NOMO-1 treated with dmso at 0.1 percent for 144 hours (cell line): Measurements from ENCODE around the gene TNFRSF1A.
"Not testable (repeated sequence)": the region's sequence is repeated elsewhere in the genome, so short reads cannot be mapped to it uniquely, and the experiment has no call there.

Experiments
- DNase-seq: peaks from one replicate; lab custom pipeline; 2025; ENCODE audit not compliant: unreplicated experiment; lab: John Stamatoyannopoulos, UW

The TNFRSF1A gene

DNA sequence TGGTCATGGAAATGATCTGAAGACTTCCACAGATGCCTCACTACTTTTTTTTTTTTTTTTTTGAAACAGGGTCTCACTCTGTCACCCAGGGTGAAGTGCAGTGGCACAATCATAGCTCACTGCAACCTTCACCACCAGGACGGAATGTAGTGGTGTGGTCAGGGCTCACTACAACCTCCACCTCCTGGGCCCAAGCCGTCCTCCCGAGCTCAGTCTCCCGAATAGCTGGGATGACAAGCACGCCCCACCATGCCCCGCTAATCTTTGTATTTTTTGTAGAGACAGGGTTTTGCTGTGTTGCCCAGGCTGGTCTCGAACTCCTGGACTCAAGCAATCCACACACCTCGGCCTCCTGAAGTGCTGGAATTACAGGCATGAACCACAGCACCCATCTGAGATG is 3.3 kb downstream of the TNFRSF1A start:
- DNase-seq: not testable (repeated sequence)

DNA sequence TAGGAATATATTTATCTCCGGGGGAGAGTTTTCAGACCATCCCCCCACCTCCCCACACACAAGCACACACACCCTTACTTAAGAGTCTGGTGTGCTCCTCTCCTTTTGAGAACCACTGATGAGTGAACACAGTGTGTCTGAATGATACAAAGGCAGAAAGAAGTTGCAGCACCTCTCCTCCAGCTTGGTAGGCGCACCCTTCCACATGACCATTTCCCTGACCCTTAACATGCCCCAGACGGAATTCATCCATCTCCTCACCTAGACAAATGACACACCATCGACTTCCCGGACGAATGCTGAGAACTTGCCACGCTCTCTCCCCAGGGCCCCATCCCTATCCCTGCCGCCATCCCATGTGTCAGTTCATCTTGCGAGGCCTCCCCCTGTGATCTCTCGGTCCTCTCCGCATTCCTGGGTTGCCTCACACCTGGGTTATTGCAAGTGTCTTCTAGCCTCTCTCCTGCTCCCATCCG is 3.9 kb downstream of the TNFRSF1A start:
- no peak for DNase-seq

GRCh38 chr12:6336889-6337853 is 4.7 kb downstream of the TNFRSF1A start:
- peak; percentile 29 for DNase-seq

GRCh38 chr12:6336079-6336888 is 5.6 kb downstream of the TNFRSF1A start:
- peak; percentile 87 for DNase-seq

DNA sequence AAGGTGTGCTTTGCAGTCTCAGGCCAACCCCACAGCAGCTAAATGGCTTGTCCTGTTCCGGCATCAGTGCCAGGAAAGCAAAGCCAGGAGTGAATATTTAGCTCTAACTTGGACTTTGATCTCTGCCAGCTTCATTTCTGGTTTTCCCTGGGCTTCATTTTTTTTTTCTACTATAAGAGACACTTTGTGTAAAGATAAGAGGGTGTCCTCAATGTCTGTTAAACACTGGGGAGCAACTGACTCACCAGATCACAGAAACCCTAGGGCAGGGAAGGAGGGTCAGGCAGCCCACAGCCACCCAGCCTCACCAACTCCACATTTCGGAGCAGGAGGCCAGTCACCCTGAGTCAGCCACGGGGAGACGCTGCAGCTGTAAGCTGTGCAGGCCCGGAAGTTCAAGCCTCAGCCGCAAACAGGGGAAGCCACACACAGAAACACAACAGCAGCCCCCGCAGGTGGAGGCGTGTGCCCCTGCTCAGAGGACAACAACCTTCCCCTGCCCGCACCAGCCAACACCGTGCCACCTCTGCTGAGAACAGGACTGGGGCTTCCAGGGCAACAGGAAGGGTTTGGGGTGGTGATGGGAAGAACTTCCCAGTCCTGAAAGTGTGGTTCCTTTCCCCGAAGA is 6.3 kb downstream of the TNFRSF1A start:
- DNase-seq: peak; percentile 56

- DNase-seq: no peak
Measured at GRCh38 chr12:6334940-6335450, 6.9 kb downstream of the TNFRSF1A start.

DNA sequence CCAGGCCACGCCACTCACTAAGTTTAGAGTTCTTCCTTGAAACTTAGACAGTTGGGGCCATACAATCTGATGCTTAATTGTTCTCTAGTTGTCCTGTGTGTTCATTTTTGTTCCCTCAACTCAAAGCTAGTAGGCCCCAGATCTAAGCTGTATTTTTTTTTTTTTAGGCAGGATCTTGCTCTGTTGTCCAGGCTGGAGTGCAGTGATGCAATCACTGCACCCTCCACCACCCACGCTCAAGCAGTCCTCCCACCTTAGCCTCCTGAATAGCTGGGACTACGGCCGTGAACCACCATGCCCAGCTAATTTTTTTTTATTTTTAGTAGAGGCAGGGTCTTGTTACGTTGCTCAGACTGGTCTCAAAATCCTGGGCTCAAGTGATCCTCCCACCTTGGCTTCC is 7.5 kb downstream of the TNFRSF1A start:
- DNase-seq: no peak

GRCh38 chr12:6333566-6333965 is 8.3 kb downstream of the TNFRSF1A start:
- DNase-seq: no peak

DNA sequence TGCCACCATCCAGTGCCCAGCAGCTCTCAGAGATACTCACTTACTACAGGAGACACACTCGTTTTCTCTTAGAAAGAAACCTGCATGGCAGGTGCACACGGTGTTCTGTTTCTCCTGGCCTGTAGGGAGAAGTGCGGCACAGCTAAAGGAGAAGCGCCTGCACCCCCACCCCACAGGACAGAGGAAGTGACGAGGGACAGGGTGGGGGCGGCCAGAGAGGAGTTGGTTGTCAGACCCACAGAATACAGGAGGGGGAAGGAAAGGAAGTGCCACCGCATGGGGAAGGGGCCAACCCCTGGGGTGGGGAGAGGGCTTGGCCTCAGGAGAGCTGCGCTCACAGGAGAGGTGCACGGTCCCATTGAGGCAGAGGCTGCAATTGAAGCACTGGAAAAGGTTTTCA is 8.8 kb downstream of the TNFRSF1A start:
- no peak for DNase-seq

GRCh38 chr12:6332459-6332858 is 9.4 kb downstream of the TNFRSF1A start:
- DNase-seq: no peak

GRCh38 chr12:6330999-6331714 is 10.7 kb downstream of the TNFRSF1A start:
- no peak for DNase-seq

- no peak for DNase-seq
Measured at GRCh38 chr12:6330192-6330591, 11.7 kb downstream of the TNFRSF1A start.

- DNase-seq: no peak
Measured at GRCh38 chr12:6329703-6330064, 12.2 kb downstream of the TNFRSF1A start.

DNA sequence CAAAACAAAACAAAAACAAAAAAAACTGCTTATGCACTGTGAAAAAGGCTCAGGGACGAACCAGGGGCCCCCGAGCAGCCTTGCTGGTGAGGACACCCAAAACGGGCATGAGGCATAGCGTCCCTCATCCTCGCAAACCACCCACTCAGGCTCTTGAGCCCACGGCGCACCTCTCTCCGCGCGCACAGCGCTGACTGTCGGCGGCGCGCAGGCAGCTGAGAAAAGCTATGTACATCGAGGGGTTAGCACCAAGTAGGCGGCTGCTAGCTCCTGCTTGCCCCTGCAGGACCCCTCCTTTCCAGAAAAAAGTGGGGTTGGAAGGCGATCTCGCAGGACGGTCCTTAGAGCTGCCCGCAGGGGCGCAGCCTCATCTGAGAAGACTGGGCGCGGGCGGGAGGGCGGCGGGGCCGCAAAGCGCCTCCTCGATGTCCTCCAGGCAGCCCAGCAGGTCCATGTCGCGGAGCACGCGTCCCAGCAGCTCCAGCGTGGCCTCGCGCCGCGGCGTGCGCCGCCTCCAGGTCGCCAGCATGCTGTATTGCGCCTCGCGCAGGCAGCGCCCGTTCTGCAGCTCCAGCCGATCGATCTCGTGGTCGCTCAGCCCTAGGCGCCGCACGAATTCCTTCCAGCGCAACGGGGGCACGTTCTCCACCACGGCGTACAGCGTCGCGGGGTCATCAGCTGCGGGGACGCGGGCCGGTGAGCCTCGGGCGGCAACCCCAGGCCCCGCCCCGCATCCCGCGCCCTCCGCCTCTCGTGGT is 12.8 kb downstream of the TNFRSF1A start:
- DNase-seq: no peak

- DNase-seq: no peak
Measured at GRCh38 chr12:6328045-6328779, 13.7 kb downstream of the TNFRSF1A start.

DNA sequence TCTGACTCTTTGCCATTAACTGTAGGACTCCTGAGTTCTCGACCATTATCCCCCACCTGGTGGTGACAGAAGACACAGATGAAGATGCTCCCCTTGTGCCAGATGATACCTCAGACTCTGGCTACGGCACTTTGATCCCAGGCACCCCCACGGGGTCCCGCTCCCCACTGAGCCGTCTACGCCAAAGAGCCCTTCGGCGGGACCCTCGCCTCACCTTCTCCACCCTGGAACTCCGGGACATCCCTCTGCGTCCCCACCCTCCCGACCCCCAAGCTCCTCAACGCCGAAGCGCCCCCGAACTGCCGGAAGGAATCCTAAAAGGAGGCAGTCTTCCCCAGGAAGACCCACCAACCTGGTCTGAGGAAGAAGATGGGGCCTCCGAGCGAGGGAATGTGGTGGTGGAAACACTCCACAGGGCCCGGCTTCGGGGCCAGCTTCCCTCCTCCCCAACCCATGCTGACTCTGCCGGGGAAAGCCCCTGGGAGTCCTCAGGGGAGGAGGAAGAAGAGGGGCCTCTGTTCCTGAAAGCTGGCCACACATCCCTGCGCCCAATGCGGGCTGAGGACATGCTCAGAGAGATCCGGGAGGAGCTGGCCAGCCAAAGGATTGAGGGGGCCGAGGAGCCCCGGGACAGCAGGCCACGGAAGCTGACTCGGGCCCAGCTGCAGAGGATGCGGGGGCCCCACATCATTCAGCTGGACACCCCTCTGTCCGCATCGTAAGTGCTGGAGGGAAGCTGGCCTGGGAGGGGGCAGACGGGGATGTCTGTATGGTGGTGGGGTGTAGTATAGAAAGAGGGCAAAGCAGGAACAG is 14.4 kb downstream of the TNFRSF1A start:
- DNase-seq: no peak

- DNase-seq: no peak
Measured at GRCh38 chr12:6326316-6327228, 15.3 kb downstream of the TNFRSF1A start.
